Urinary bladder (tissue), 4 donors: ENCODE measurements around the gene NFYC. TPM values are rescaled to one million over a fixed set of nuclear protein-coding genes. Genes with fewer than 3 reads are reported as not detected.

Source experiments
- DNase-seq: peaks from one replicate; pipeline ENCODE4 v3.0.0-alpha.2; 2015; ENCODE audit errors: extremely low spot score
- H3K27ac ChIP-seq: one replicate; pipeline ENCODE4 v1.5.1; 2013; ENCODE audit warnings: low read depth, mild to moderate bottlenecking, moderate library complexity
- H3K36me3 ChIP-seq: one replicate; pipeline ENCODE4 v1.6.1; 2013; ENCODE audit warnings: mild to moderate bottlenecking, moderate library complexity; ENCODE audit not compliant: insufficient read depth
- H3K4me1 ChIP-seq: one replicate; pipeline ENCODE4 v1.6.1; 2013; ENCODE audit warnings: mild to moderate bottlenecking, moderate library complexity; ENCODE audit not compliant: insufficient read depth
- H3K4me3 ChIP-seq: one replicate; pipeline ENCODE4 v1.5.1; 2013; ENCODE audit warnings: low read depth, low read length
- WGBS: extraction: QIAGEN DNeasy Blood & Tissue Kit; methylation state at CpG from one replicate; pipeline ENCODE4 v1.1.7; 2013; 5-methylcytosine and 5-hydroxymethylcytosine counted together
- polyA plus RNA-seq: library from polyadenylated mRNA; stranded (reverse); fragments of 200-250 nt; gene quantifications from one replicate; pipeline ENCODE4 v1.2.3, GENCODE V29; 2013
- total RNA-seq: library from RNA; depleted of rRNA; stranded (reverse); fragments of >200 nt; gene quantifications from one replicate; pipeline ENCODE4 v1.2.3, GENCODE V29; 2014
- donor health status: healthy with polysubstance abuse.
- donor health status: healthy.

NFYC gene
- total and polyA plus RNA-seq, 2 donors, result 43.8 to 52.3 TPM

DNA sequence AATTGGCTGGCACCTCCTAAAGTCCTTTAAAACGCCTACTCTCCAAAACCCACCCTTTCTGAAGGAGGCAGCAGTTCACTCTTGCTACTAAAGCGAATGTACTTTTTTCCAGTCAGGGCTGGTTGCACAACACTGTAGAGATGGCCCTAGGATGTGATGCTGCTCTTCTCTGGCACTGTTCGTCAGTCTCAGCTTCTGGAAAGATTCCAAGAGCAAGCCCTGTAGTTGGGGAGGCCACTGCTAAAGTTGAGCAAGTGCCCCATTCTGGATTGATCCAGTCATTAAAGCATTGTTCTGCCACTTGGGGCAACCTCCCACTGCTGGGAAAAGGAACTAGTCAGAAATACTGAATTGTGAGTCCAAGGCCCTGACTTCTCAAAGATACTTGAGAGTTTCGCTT, 63.6 kb downstream of the NFYC start:
- H3K36me3 ChIP-seq, result peaks cover 8% of the 10 kb centered on the region
- no peak for DNase-seq
- no peaks in the 10 kb centered on the region for H3K4me1 ChIP-seq
- WGBS, result 75% methylated on average over 4 of the region's 4 CpGs
- H3K4me3 ChIP-seq, result no peak overlapping the region
- no peak overlapping the region for H3K27ac ChIP-seq

DNA sequence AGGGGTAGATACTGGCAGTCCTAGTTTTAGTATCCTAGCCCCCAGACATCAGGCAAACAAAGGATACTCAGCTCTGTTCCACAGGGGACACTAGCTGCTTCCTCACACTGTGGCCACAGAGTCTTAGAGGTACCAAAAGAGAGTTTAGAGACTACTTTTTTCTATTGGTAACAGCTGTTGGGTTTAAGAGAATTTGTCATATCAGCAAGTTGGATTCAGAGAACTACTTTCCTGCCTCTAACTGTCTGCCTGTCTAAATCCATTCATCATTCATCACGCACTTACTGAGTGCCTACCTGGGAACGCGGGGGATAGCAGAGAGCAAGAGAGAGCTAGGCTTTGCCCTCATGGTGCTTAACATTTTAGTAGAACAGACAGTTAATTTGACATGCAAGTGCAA, 65.0 kb downstream of the NFYC start:
- no peak for DNase-seq
- 88% methylated on average over 3 of the region's 3 CpGs for WGBS
- H3K27ac ChIP-seq, result no peak overlapping the region
- H3K4me1 ChIP-seq, result no peaks in the 10 kb centered on the region
- H3K4me3 ChIP-seq, result no peak overlapping the region
- H3K36me3 ChIP-seq, result peaks cover 10% of the 10 kb centered on the region

DNA sequence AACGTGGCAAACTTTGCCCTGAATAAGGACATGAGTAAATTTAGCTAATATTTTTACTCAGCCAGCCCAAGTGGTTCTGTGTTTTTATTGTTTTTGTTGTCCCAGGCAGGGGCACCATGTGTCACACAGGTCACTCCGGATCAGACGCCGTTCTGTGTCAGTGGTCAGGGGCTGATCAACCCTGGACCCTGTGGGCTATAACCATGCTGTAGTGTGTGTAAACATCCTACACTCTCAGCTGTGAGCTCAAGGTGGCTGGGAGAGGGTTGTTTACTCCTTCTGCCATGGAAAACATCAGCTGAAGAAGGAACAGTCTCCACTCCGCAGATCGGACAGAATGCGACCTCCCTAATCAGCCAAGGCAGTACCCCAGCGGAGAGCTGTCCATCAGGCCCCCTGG, 65.6 kb downstream of the NFYC start:
- Histone ChIP-seq H3K27ac (no peak overlapping the region), H3K4me3 (no peak overlapping the region), H3K4me1 (no peaks in the 10 kb centered on the region), H3K36me3 (peaks cover 10% of the 10 kb centered on the region)
- 77% methylated on average over 8 of the region's 8 CpGs for WGBS
- DNase-seq, result no peak

- Histone ChIP-seq H3K4me3 (no peak overlapping the region), H3K4me1 (no peaks in the 10 kb centered on the region), H3K36me3 (peaks cover 10% of the 10 kb centered on the region), H3K27ac (no peak overlapping the region)
- DNase-seq, result no peak
- WGBS, result 94% methylated on average over 7 of the region's 7 CpGs
Measured at GRCh38 chr1:40758004-40758403, 66.5 kb downstream of the NFYC start.

DNA sequence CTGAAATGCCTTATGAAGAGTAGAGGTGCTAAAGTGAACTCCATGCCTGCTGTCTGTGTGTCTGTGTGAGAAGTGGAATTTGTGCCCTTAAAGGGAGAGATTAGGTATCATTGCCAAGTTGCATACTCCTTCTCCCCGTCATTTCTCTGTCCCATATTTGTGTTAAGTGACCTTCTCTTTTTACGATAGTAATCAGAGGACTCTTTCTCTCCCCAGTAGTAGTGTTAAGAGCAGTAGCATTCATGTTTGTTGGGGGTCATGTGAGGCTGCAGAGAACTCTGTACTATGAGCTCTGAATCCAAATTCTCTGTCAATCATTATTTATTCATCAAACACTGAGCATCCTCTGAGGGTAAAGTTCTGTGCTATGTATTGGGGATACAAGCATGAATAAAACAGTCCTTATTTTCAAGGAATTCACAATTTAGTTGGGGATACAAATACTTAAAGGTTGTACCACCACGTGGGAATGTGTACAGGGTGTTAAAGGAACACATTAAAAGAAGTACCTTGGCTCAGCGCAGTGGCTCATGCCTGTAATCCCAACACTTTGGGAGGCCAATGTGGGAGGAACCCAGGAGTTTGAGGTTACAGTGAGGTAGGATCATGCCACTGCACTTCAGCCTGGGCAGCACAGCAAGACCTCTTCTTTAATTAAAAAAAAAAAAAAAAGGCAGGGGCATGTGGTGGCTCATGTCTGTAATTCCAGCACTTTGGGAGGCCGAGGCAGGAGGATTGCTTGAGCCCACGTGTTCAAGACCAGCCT, 67.3 kb downstream of the NFYC start:
- H3K36me3 ChIP-seq, result peaks cover 8% of the 10 kb centered on the region
- no peaks in the 10 kb centered on the region for H3K4me1 ChIP-seq
- 85% methylated on average over 6 of the region's 6 CpGs for WGBS
- DNase-seq, result no peak
- H3K27ac ChIP-seq, result no peak overlapping the region
- H3K4me3 ChIP-seq, result no peak overlapping the region

DNA sequence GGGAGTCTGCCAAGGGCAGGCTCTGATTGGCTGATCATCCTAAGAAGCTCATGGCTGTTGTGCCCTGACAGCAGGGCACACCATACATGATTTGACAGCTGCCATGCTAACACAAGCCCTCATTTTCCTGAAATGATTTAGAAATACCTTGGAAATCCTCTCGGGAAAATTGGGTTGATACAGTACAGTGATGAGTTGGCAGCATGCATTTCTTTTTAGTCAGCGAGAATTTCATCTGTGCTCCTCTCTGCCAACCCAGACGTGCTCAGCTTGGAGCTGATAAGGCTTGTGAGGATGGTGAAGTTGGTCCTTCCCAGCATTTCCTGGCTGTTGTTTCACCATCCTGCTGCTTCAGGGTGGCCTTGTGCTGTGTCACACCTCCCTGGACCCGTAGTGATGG, 69.5 kb downstream of the NFYC start:
- no peak overlapping the region for H3K4me3 ChIP-seq
- DNase-seq, result no peak
- no peak overlapping the region for H3K27ac ChIP-seq
- peaks cover 2% of the 10 kb centered on the region for H3K36me3 ChIP-seq
- no peaks in the 10 kb centered on the region for H3K4me1 ChIP-seq
- WGBS, result 67% methylated on average over 4 of the region's 4 CpGs

GRCh38 chr1:40762144-40762923, 70.8 kb downstream of the NFYC start:
- Histone ChIP-seq H3K36me3 (peaks cover 2% of the 10 kb centered on the region), H3K27ac (no peak overlapping the region), H3K4me3 (no peak overlapping the region), H3K4me1 (no peaks in the 10 kb centered on the region)
- DNase-seq, result no peak
- 88% methylated on average over 7 of the region's 7 CpGs for WGBS

GRCh38 chr1:40763742-40764532, 72.4 kb downstream of the NFYC start:
- WGBS, result 86% methylated on average over 9 of the region's 9 CpGs
- H3K4me3 ChIP-seq, result no peak overlapping the region
- H3K27ac ChIP-seq, result no peak overlapping the region
- no peaks in the 10 kb centered on the region for H3K4me1 ChIP-seq
- peaks cover 4% of the 10 kb centered on the region for H3K36me3 ChIP-seq
- no peak for DNase-seq

DNA sequence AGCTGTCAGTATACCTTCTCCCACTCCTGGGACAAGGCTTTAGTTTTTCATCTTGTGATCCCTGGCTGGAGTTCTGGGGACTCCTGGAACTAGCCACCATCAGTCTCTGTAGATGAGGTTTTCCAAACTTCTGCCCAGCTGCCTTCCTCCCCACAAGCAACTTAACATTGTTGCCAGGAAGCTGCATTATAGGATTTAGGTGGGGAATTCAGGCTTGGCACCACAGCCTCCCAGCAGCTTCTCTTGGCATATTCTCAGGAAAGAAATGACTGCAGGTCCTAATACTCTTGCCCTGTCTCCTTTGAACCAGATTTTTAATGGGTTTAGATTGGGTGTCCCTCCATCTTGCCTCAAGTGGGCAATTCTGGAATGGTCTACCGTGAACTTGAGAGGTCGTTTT, 73.5 kb downstream of the NFYC start:
- WGBS, result 66% methylated on average over 2 of the region's 2 CpGs
- DNase-seq, result no peak
- H3K36me3 ChIP-seq, result peaks cover 4% of the 10 kb centered on the region
- H3K27ac ChIP-seq, result no peak overlapping the region
- H3K4me1 ChIP-seq, result no peaks in the 10 kb centered on the region
- H3K4me3 ChIP-seq, result no peak overlapping the region

DNA sequence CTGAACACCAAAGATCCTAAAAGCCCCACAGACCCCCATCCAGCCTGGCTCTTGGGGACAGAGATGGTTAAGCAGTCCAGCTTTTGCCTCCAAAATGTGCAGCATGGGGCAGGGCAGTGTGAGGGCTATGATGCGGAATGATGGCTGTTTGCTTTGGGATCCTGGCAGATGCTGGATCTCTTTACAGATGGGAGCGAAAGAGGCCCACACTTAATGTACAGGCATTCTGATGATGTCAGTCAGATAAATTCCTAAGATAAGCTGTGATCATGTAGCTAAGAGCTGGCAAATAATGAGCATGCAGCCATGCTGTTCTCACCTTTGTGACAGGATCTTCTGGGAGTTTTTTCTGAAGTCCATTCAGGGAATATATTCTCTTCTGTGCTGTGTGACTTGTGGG, 74.5 kb downstream of the NFYC start:
- Histone ChIP-seq H3K4me3 (no peak overlapping the region), H3K4me1 (no peaks in the 10 kb centered on the region), H3K27ac (no peak overlapping the region), H3K36me3 (peaks cover 4% of the 10 kb centered on the region)
- WGBS, result 96% methylated on average over 2 of the region's 2 CpGs
- DNase-seq, result no peak

- H3K4me1 ChIP-seq, result no peaks in the 10 kb centered on the region
- H3K36me3 ChIP-seq, result peaks cover 3% of the 10 kb centered on the region
- 95% methylated on average over 4 of the region's 4 CpGs for WGBS
- H3K4me3 ChIP-seq, result no peak overlapping the region
- no peak for DNase-seq
- H3K27ac ChIP-seq, result no peak overlapping the region
Measured at GRCh38 chr1:40766560-40766959, 75.1 kb downstream of the NFYC start.

DNA sequence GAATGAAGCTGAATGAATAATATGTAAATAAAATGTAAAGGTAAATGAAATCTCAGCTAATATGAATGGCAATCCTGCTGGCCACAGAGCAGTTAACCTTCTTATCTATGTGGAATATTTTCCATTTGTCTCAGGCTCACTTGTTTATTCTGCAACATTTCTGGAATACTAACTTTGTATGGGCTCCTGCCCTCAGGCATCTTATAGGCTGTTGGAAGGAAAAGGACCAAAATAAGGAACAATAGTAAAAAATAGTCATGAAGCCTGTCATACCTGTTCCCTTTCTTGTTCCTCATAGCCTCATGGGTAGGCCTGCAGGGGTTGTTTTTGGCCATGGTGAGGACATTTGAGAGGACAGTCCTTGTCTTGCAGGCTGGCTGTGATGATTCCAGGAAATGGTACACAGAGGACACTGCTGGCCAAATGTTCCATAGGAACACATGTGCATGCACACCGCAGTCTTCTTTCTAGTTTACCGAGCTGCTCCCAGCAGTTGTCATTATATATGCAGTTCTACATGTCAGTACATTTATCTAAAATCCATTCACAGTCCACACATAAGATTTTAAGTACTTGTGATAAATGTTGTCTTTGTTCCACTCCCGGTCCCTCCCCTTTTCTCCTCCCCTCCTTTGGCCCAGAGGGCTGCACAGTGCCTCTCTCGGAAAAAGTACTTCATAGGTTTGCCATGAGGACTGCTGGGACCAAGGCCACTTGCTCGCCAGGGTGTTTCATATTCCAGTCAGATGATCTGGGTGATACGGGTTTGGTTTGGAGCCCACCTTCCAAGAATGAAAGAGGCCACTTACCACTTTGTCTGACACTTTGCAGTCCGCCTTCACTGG, 76.9 kb downstream of the NFYC start:
- Histone ChIP-seq H3K4me1 (no peaks in the 10 kb centered on the region), H3K36me3 (peaks cover 3% of the 10 kb centered on the region), H3K27ac (no peak overlapping the region), H3K4me3 (no peak overlapping the region)
- WGBS, result 84% methylated on average over 7 of the region's 7 CpGs
- no peak for DNase-seq

DNA sequence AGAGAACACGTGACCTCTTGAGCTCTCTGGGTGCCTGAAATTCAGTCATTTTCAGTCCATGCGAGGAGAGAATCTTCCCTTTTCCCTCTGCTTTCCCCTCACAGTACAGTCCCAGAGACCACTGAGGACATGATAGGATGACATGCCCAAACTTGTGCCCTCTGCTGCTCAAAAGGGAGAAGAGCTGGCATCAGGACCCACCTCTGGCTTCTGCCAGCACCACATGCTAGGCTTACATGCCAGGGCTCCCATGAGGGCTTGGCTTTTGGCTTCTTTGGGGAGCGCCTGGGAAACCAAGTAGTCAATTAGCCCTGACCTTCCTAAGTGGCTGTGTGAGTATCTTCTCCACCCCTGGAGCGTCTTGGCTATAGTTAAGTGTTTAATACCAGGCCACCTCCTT, 78.3 kb downstream of the NFYC start:
- no peak overlapping the region for H3K4me3 ChIP-seq
- 85% methylated on average over 4 of the region's 4 CpGs for WGBS
- peaks cover 3% of the 10 kb centered on the region for H3K36me3 ChIP-seq
- no peak for DNase-seq
- no peak overlapping the region for H3K27ac ChIP-seq
- H3K4me1 ChIP-seq, result no peaks in the 10 kb centered on the region
